Gastrocnemius medialis (tissue), 4 donors: ENCODE data around the gene FADD.
"Not testable (repeated sequence)": the region's sequence is repeated elsewhere in the genome, so short reads cannot be mapped to it uniquely, and the experiment has no call there.

Source experiments
- POLR2A ChIP-seq, 2 donors: fragments of 450-650 bp; IDR thresholded peaks; one replicate each; pipeline ENCODE4 v1.6.1; 2017; ENCODE audit warnings: antibody characterized with exemption in 2 of 2, mild to moderate bottlenecking in 2 of 2, moderate library complexity in 2 of 2
- TF ChIP-seq, protein P1 (sequence below), 5 experiments: fragments of 450-650 bp in 3 of 5; fragments of 200-600 bp in 2 of 5; sonication (generic) in 2 of 5; IDR thresholded peaks in 4 of 5; conservative IDR thresholded peaks in 1 of 5; 1 replicate in 4 of 5; 2 replicates in 1 of 5; pipeline ENCODE4 v1.5.1; 2016 to 2019; ENCODE audit warnings: antibody characterized with exemption in 5 of 5, mild to moderate bottlenecking in 3 of 5, moderate library complexity in 3 of 5

DNA sequence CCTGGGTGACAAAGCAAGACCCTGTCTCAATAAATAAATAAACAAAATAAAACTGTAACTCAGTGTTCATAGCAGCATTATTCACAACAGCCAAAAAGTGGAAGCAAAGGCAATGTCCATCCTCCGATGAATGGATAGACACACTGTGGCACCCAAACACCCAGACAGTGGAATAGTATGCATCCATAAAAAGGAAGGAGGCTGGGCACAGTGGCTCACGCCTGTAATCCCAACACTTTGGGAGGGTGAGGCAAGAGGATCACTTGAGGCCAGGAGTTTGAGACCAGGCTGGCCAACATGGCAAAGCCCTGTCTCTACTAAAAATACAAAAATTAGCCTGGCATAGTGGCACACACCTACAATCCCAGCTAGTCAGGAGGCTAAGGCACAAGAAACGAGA lies 2.0 kb upstream of the FADD start:
- TF ChIP-seq, protein P1, sequence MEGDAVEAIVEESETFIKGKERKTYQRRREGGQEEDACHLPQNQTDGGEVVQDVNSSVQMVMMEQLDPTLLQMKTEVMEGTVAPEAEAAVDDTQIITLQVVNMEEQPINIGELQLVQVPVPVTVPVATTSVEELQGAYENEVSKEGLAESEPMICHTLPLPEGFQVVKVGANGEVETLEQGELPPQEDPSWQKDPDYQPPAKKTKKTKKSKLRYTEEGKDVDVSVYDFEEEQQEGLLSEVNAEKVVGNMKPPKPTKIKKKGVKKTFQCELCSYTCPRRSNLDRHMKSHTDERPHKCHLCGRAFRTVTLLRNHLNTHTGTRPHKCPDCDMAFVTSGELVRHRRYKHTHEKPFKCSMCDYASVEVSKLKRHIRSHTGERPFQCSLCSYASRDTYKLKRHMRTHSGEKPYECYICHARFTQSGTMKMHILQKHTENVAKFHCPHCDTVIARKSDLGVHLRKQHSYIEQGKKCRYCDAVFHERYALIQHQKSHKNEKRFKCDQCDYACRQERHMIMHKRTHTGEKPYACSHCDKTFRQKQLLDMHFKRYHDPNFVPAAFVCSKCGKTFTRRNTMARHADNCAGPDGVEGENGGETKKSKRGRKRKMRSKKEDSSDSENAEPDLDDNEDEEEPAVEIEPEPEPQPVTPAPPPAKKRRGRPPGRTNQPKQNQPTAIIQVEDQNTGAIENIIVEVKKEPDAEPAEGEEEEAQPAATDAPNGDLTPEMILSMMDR (IDR thresholded peaks at IDR 0.05 in 4 of 5, conservative IDR thresholded peaks at IDR 0.05 in 1 of 5) = not testable (repeated sequence)
- TF ChIP-seq POLR2A (IDR thresholded peaks at IDR 0.05) = not testable (repeated sequence)
